GM23248 (cell line): Measurements from ENCODE around the gene GPC1.

Experiments
- EZH2 ChIP-seq: fragments of 200-600 bp; sonication (generic); IDR thresholded peaks from 2 replicates; pipeline ENCODE4 v1.6.1; 2018; ENCODE audit warnings: antibody characterized with exemption, mild to moderate bottlenecking; ENCODE audit not compliant: insufficient read depth, poor library complexity, severe bottlenecking
- EZH2phosphoT487 ChIP-seq: fragments of 200-600 bp; sonication (generic); IDR thresholded peaks from 2 replicates; pipeline ENCODE4 v1.6.1; 2018; ENCODE audit warnings: antibody characterized with exemption, moderate library complexity, mild to moderate bottlenecking, low read depth; ENCODE audit not compliant: insufficient read depth

GRCh38 chr2:240466579-240467148, 31.2 kb downstream of the GPC1 start:
- no peak for TF ChIP-seq EZH2phosphoT487
- TF ChIP-seq EZH2 = no peak
